GM18502 (cell line): ENCODE results near the gene KLHL11.
A peak's percentile ranks its signal among the peaks of the same experiment; 100 is the strongest.

ENCODE experiments used
- ATAC-seq: cut with Tn5 transposase; IDR thresholded peaks from one replicate; pipeline ENCODE4 v1.9.1; 2021; ENCODE audit warnings: mild to moderate bottlenecking; ENCODE audit not compliant: unreplicated experiment, poor library complexity

Gene KLHL11

DNA sequence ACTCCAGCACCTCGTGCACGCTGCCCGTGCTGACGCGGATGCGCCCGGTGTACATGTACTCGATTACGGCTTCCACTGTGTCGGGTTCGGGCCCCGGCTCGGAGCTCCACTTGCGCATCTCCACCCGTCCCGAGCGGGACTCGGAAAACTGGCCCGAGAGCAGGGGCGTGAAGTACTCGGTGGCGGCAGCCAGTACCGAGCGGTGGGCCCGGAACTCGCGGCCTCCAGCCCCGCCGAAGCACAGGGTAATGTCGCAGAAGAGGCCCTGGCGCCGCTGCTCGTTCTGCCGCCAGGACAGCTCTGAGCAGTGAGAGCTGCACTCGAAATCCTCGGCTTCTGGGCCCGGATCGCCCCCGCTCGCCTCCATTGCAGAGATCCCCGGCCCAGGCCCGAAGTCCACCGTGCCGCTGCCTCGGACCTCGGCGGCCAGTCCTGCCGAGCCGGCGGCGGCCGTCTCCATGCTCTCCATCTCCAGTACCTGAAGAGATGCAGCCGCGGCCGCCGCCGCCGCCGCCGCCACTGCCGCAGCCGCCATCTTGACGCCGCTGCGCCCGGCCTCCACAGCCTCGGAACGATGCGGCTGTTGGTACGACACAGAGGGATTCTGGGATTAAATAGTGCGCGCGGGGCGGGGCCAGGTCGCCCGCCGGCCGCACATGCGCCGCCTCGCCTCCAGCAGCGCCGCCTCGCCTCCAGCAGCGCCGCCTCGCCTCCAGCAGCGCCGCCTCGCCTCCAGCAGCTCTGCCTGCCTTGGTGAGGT is at the start of gene KLHL11:
KLHL11 (minus strand) TSS at position 588 of the 760 bp plus-strand sequence; CDS start at position 535, 53 bp downstream.
- ATAC-seq, result peak; percentile 86

DNA sequence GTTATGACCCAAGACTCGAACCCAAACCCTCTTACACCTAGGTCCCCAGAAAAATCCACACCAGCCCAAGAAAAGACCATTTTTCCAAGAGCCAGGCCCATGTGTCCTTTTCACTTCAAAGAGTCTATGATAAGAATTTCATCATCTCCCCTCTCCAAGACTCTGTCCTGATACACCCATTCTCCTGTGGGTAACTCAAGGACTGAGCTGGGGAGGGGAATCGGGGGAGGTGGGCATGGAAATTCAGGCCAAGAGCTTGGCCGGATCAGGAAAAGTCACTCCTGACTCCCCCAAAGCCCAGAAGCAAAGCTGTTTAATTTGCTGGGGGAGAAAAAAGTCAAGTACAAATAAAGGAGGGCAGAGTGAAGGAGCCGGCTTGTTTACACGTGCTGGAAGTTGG is 49.8 kb upstream of the KLHL11 start:
- no peak for ATAC-seq

DNA sequence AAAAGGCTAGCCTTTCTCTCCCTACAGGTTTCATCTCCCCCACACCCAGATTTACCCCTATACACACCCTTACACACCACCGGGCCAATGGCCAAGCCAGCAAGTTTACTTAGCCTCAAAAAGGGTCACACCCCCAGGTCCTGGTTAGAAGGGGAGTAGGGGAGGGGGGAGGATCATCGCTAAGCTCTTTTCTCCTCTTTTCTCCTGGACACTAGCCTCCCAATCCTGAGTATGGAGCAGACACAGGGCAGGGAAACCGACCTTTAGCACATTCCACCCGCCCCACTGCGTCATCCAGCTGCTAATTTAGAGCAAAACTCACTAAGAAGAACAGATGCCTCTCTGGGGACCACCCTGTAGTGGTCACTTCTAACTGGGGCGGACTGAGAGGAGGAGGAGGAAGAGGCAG is 49.1 kb upstream of the KLHL11 start:
- ATAC-seq, result no peak

DNA sequence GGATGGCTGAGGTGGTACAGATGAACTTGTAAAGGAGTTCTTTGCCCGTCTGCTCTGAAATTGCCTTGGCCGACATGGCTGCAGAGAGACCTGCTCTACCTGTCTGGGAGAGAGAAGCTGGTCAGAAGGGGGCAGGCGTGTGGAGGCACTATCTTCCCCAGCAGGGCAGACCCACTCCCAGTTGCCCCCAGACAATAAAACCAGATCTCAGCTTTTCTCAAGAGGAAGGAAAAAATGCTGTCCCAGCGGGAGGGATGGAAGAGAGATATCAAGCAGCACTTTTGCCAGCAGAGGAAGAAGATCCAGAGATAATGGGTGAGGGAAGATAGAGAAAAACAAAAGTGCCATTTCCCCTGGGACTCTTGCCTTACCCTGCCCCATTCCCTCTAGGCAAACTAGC is 48.6 kb upstream of the KLHL11 start:
- no peak for ATAC-seq

- no peak for ATAC-seq
Measured at GRCh38 chr17:41912925-41913324, 47.7 kb upstream of the KLHL11 start.

DNA sequence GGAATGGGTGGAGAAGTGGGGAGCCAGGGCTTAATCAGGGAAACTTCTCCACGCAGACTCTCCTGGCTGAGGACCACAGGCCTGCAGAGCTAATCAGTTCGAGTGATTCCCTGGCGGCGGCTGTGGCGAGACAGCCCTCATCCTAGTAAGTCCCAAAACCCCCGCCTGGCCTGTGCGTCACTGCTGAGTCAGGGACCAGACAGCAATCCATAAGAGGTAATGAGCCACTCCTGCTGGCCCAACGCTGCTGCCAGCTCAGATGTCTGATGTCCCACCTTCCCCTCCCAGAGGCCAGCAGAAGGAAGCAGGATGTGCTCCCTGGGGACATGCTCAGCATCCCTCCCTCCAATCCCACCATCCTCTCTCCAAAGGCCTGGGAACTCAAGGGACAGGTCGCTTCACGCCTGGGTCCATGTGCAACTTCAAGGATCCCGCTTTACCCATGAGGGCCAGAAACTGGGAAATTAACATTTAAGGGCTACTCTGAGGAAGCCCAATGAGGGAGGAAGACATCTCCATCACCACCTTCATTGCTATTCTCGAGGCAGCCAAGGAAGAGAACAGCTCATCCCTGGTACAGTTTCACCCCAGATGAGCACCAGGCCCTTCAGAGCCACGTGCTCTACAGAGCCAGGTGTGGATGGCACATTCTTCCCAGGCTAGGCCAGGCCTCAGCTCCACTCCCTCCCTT is 45.6 kb upstream of the KLHL11 start:
- no peak for ATAC-seq

GRCh38 chr17:41909088-41909487 is 43.9 kb upstream of the KLHL11 start:
- no peak for ATAC-seq

- ATAC-seq, result no peak
Measured at GRCh38 chr17:41907633-41908539, 42.7 kb upstream of the KLHL11 start.

GRCh38 chr17:41907185-41907556 is 41.9 kb upstream of the KLHL11 start:
- no peak for ATAC-seq

- no peak for ATAC-seq
Measured at GRCh38 chr17:41906465-41907184, 41.4 kb upstream of the KLHL11 start.

GRCh38 chr17:41905172-41905571 is 39.9 kb upstream of the KLHL11 start:
- no peak for ATAC-seq

DNA sequence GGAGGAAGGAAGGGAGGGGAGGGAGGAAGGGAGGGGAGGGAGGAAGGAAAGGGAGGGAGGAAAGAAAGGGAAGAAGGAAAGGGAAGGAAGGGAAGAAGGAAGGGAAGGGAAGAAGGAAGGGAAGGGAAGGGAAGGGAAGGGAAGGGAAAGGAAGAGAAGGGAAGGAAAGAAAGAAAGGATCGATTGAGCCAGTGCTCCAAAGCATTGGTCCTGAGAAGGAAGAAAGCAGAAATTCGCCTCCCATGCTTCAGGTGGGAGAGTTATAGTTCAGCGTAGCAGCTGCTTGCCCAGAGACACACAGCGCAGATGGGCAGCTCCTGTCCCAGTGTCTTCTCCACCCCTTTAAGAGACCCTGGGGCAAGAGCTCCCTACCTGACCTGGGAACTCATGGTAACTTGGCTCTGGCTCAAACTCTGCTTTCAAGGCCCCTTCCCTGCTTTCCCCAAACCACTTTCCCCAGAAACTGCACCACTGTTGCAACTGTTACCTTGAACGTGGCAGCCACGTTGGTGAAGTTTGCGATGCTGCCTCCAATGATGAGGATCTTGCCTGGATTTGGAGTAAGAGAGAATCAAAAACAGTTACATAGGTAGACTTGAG is 39.1 kb upstream of the KLHL11 start:
- ATAC-seq, result no peak

DNA sequence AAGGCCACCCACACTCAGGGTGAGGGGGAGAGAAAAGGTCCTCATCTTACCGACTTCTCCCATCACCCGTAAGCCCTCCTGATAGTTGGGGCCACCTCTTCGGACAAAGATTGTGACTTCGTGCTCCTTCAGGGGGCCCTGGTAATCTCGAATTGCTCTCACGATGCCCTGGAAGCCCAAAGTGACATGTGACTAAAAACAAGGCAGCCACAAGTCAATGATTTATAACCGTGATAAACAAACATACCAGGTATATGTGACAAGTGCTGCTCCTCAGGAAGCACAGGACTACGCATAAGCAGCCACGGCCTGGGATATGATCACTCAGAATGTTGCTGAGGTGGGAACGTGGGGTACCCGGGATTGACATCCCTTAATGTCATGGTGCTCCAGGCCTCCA is 36.4 kb upstream of the KLHL11 start:
- no peak for ATAC-seq

GRCh38 chr17:41896726-41897125 is 31.5 kb upstream of the KLHL11 start:
- ATAC-seq, result no peak

- no peak for ATAC-seq
Measured at GRCh38 chr17:41895617-41896016, 30.4 kb upstream of the KLHL11 start.

DNA sequence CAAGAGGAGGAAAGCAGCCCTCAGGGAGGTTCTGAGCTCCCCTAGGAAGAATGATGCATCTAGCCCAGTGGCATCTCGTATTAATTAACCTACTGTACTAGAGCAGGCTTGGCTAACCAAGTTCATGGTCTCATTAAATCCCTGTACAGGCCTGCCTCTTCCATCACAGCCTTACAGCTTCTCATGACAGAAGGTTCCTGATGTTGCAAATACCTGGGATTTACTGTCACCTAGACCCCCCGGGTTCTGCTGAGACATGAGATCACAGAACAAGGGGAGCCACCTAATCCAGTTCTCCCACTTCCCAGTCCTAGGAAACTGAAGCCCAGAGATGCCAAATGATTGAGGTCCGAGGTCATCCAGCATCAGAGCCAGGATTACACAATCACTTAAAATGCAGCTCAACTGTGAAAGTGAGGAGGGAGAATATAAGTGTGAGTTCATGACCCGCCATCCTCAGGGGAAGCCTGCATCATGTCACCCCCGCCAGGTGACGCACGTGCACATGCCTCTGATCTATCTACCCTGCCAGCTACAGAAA is 29.6 kb upstream of the KLHL11 start:
- ATAC-seq, result no peak

DNA sequence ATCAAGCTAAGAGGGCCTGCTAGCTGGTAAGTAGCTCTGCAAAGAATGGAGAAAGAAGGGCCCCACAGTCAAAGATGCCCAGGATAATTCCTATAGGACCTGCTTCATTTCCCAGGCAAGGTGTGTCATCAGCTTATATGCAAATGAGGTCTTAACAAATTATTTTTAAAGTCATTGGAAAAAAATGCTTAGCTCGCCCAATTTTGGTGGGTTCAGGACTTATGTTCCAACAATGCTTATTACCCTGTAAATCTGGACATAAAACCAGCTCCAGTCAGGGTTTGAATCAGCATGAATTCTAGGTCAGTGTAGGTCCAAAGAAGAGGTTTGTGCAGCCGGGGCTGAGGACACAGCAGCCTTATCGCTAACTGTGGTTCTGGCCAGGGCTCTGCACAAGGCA is 28.2 kb upstream of the KLHL11 start:
- ATAC-seq, result no peak

- no peak for ATAC-seq
Measured at GRCh38 chr17:41892021-41892376, 26.8 kb upstream of the KLHL11 start.

GRCh38 chr17:41891135-41892020 is 26.2 kb upstream of the KLHL11 start:
- no peak for ATAC-seq
